T-helper 1 cell treated with Interleukin-12 subunit alpha and Interleukin-12 subunit beta and Interleukin-4 antibody, amounts not matched to agents 30 ng/mL and 1 ng/mL, for 36 hours (primary cell): ENCODE measurements around the gene NLRC5. TPM values are rescaled to one million over a fixed set of nuclear protein-coding genes. Genes with fewer than 3 reads are reported as not detected.
"Not testable (repeated sequence)": the region's sequence is repeated elsewhere in the genome, so short reads cannot be mapped to it uniquely, and the experiment has no call there.

ENCODE experiments used
- intact Hi-C: fragments of 100-400 bp; cut with micrococcal nuclease; formaldehyde crosslinking; loops from one replicate; pipeline ENCODE4 v1.15.1; 2024
- total RNA-seq: library from RNA; stranded (reverse); gene quantifications from 2 replicates; pipeline ENCODE4 v1.2.3, GENCODE V29; 2022

NLRC5 gene
- total RNA-seq, 1 donor from 2014 or later = 398 TPM

- intact Hi-C loops = no loop called here
Observed at GRCh38 chr16:56982695-56983094, 6.7 kb upstream of the NLRC5 start.

- intact Hi-C loops = no loop called here
Observed at GRCh38 chr16:56983211-56983751, 6.1 kb upstream of the NLRC5 start.

- intact Hi-C loops = no loop called here
Observed at GRCh38 chr16:56984639-56985038, 4.7 kb upstream of the NLRC5 start.

- intact Hi-C loops = no loop called here
Observed at GRCh38 chr16:56985288-56985961, 3.9 kb upstream of the NLRC5 start.

- intact Hi-C loops = no loop called here
Observed at GRCh38 chr16:56985962-56986360, 3.4 kb upstream of the NLRC5 start.

- intact Hi-C loops = no loop called here
Observed at GRCh38 chr16:56986361-56986760, 3.0 kb upstream of the NLRC5 start.

- intact Hi-C loops = not testable (repeated sequence)
Observed at GRCh38 chr16:56986908-56987307, 2.4 kb upstream of the NLRC5 start.

GRCh38 chr16:56987692-56988091, 1.7 kb upstream of the NLRC5 start:
- intact Hi-C loops = no loop called here

GRCh38 chr16:56988161-56988947, 1.0 kb upstream of the NLRC5 start:
- intact Hi-C loops = no loop called here

GRCh38 chr16:56989988-56990387, 631 bp downstream of the NLRC5 start:
- intact Hi-C loops = loop anchor here (1.0 kb wide), 7 partner anchors 9 to 380 kb away; partner anchors contain the start of genes HERPUD1, PSME3IP1 and RSPRY1

GRCh38 chr16:56990407-56991286, 1.3 kb downstream of the NLRC5 start:
- intact Hi-C loops = no loop called here

- intact Hi-C loops = not testable (repeated sequence)
Observed at GRCh38 chr16:56992431-56992830, 3.1 kb downstream of the NLRC5 start.

GRCh38 chr16:56993204-56993603, 3.8 kb downstream of the NLRC5 start:
- intact Hi-C loops = no loop called here

GRCh38 chr16:56994311-56994710, 5.0 kb downstream of the NLRC5 start:
- intact Hi-C loops = no loop called here

- intact Hi-C loops = no loop called here
Observed at GRCh38 chr16:56995136-56995805, 5.9 kb downstream of the NLRC5 start.

GRCh38 chr16:56997264-56997663, 7.9 kb downstream of the NLRC5 start:
- intact Hi-C loops = no loop called here

GRCh38 chr16:56997931-56998330, 8.6 kb downstream of the NLRC5 start:
- intact Hi-C loops = no loop called here

GRCh38 chr16:56998352-56998751, 9.0 kb downstream of the NLRC5 start:
- intact Hi-C loops = no loop called here

GRCh38 chr16:56998861-56999260, 9.5 kb downstream of the NLRC5 start:
- intact Hi-C loops = loop anchor here (1.0 kb wide), 3 partner anchors 8 to 15 kb away; partner anchors contain the start of gene NLRC5

GRCh38 chr16:56999409-57000270, 10.3 kb downstream of the NLRC5 start:
- intact Hi-C loops = loop anchor here (1.0 kb wide), 3 partner anchors 8 to 15 kb away; partner anchors contain the start of gene NLRC5
